Nephron progenitor cell (in vitro differentiated cells): ENCODE data around the gene ATRN.
"Not testable (repeated sequence)": the region's sequence is repeated elsewhere in the genome, so short reads cannot be mapped to it uniquely, and the experiment has no call there.

ENCODE experiments used
- DNase-seq: peaks from one replicate; pipeline ENCODE4 v3.0.0; 2021
- H3K27ac Mint-ChIP-seq: 2 replicates; pipeline ENCODE4 v1.8.0; 2021; ENCODE audit warnings: mild to moderate bottlenecking, moderate library complexity, mixed read lengths
- H3K27me3 Mint-ChIP-seq: 2 replicates; pipeline ENCODE4 v1.8.0; 2021; ENCODE audit warnings: mild to moderate bottlenecking, low read depth, mixed read lengths; ENCODE audit not compliant: poor library complexity
- H3K36me3 Mint-ChIP-seq: 2 replicates; pipeline ENCODE4 v1.8.0; 2021; ENCODE audit warnings: low read depth, mixed read lengths
- H3K4me1 Mint-ChIP-seq: 2 replicates; pipeline ENCODE4 v1.8.0; 2021; ENCODE audit warnings: mixed read lengths
- H3K4me3 Mint-ChIP-seq: 2 replicates; pipeline ENCODE4 v1.8.0; 2021; ENCODE audit warnings: mild to moderate bottlenecking, moderate library complexity, mixed read lengths
- H3K9me3 Mint-ChIP-seq: 2 replicates; pipeline ENCODE4 v1.8.0; 2021; ENCODE audit warnings: mild to moderate bottlenecking, moderate library complexity, mixed read lengths
- CTCF ChIP-seq: fragments of 200-600 bp; sonication (generic); IDR thresholded peaks from 2 replicates; pipeline ENCODE4 v1.5.0; 2021; ENCODE audit warnings: antibody characterized with exemption

ATRN gene

GRCh38 chr20:3471397-3472021 lies 691 bp downstream of the ATRN start:
- no peak for DNase-seq
- Mint-ChIP-seq H3K4me1 (peaks cover 27% of the 10 kb centered on the region), H3K27me3 (peaks cover 26% of the 10 kb centered on the region), H3K36me3 (peaks cover 12% of the 10 kb centered on the region), H3K27ac (peak overlapping the region; percentile 44), H3K9me3 (no peaks in the 10 kb centered on the region), H3K4me3 (peak overlapping the region; percentile 93)
- TF ChIP-seq CTCF: no peak

- Mint-ChIP-seq H3K4me1 (peaks cover 27% of the 10 kb centered on the region), H3K36me3 (peaks cover 12% of the 10 kb centered on the region)
Measured at GRCh38 chr20:3472105-3472504, 1.3 kb downstream of the ATRN start.

GRCh38 chr20:3473324-3473723 lies 2.5 kb downstream of the ATRN start:
- H3K27ac Mint-ChIP-seq: no peak overlapping the region
- peaks cover 3% of the 10 kb centered on the region for H3K9me3 Mint-ChIP-seq
- H3K27me3 Mint-ChIP-seq: peaks cover 11% of the 10 kb centered on the region
- peaks cover 18% of the 10 kb centered on the region for H3K36me3 Mint-ChIP-seq
- DNase-seq: no peak
- peak overlapping the region; percentile 21 for H3K4me3 Mint-ChIP-seq
- TF ChIP-seq CTCF: no peak
- peaks cover 27% of the 10 kb centered on the region for H3K4me1 Mint-ChIP-seq

More at GRCh38 chr20:3472105-3472504, 1.3 kb downstream of the ATRN start:
- no peaks in the 10 kb centered on the region for H3K9me3 Mint-ChIP-seq
- H3K27ac Mint-ChIP-seq: no peak overlapping the region
- peaks cover 21% of the 10 kb centered on the region for H3K27me3 Mint-ChIP-seq
- TF ChIP-seq CTCF: no peak
- peak overlapping the region; percentile 93 for H3K4me3 Mint-ChIP-seq
- no peak for DNase-seq

- peak overlapping the region; percentile 7 for H3K4me3 Mint-ChIP-seq
- peak overlapping the region; percentile 12 for H3K27ac Mint-ChIP-seq
Measured at GRCh38 chr20:3473944-3474343, 3.1 kb downstream of the ATRN start.

GRCh38 chr20:3477003-3477860 lies 6.4 kb downstream of the ATRN start:
- not testable (repeated sequence) for H3K27ac Mint-ChIP-seq, H3K4me3 Mint-ChIP-seq, H3K27me3 Mint-ChIP-seq, H3K9me3 Mint-ChIP-seq, DNase-seq
- H3K4me1 Mint-ChIP-seq: peaks cover 18% of the 10 kb centered on the region
- H3K36me3 Mint-ChIP-seq: peaks cover 33% of the 10 kb centered on the region

More at GRCh38 chr20:3473944-3474343, 3.1 kb downstream of the ATRN start:
- no peak for TF ChIP-seq CTCF
- Mint-ChIP-seq H3K27me3 (peaks cover 7% of the 10 kb centered on the region), H3K9me3 (peaks cover 3% of the 10 kb centered on the region), H3K36me3 (peaks cover 23% of the 10 kb centered on the region), H3K4me1 (peaks cover 27% of the 10 kb centered on the region)
- DNase-seq: no peak

GRCh38 chr20:3477861-3478544 lies 7.2 kb downstream of the ATRN start:
- no peak for TF ChIP-seq CTCF
- H3K36me3 Mint-ChIP-seq: peaks cover 33% of the 10 kb centered on the region
- peaks cover 4% of the 10 kb centered on the region for H3K27me3 Mint-ChIP-seq
- H3K4me3 Mint-ChIP-seq: no peak overlapping the region
- DNase-seq: no peak
- peaks cover 3% of the 10 kb centered on the region for H3K9me3 Mint-ChIP-seq
- peaks cover 10% of the 10 kb centered on the region for H3K4me1 Mint-ChIP-seq
- H3K27ac Mint-ChIP-seq: no peak overlapping the region
